Measurements from ENCODE around the gene HABP4. TPM values are rescaled to one million over a fixed set of nuclear protein-coding genes. Genes with fewer than 3 reads are reported as not detected.
A peak's percentile ranks its signal among the peaks of the same experiment; 100 is the strongest.

HABP4 gene
- total RNA-seq, 3 donors from 2014 or later (not counting 1 experiment from before 2014, with no cell fraction given): 3.0 to 3.9 (median 3.6) TPM

GRCh38 chr9:96447406-96447805, 2.6 kb upstream of the HABP4 start:
- H3K4me1 Mint-ChIP-seq: peaks cover 6 to 20% of the 10 kb centered on the region in 2 donors
- Histone ChIP-seq H3K9me3 (ENCODE audit: control insufficient read depth, insufficient read depth, low read length) (no peaks in the 10 kb centered on the region), H3K27me3 (ENCODE audit: control insufficient read depth, insufficient read depth, low read length) (no peaks in the 10 kb centered on the region), H3K27ac (ENCODE audit: low read length) (no peak overlapping the region), H3K4me1 (ENCODE audit: control insufficient read depth, insufficient read depth, low read length) (peaks cover 15% of the 10 kb centered on the region), H3K4me3 (ENCODE audit: low read length) (no peak overlapping the region), H3K36me3 (ENCODE audit: control insufficient read depth, insufficient read depth, low read length) (no peaks in the 10 kb centered on the region)
- H3K9me3 Mint-ChIP-seq: no peaks in the 10 kb centered on the region
- DNase-seq: no peak
- H3K27ac Mint-ChIP-seq: no peak overlapping the region
- intact Hi-C loops (cut with micrococcal nuclease): loop anchor here (2.0 kb wide), 1 partner anchor 17 kb away; no protein-coding TSS in a partner anchor
- TF ChIP-seq CTCF (IDR thresholded peaks at IDR 0.05): no peak
- 72% methylated on average over 3 of the region's 3 CpGs for WGBS (ENCODE audit: insufficient coverage)
- peaks cover 8 to 28% of the 10 kb centered on the region in 2 donors for H3K27me3 Mint-ChIP-seq (ENCODE audit: low read depth in 2 of 2)
- H3K4me3 Mint-ChIP-seq: no peak overlapping the region
- no peaks in the 10 kb centered on the region for H3K36me3 Mint-ChIP-seq
- ATAC-seq: no peak

- DNase-seq (no peak), ATAC-seq (no peak)
- H3K4me3 Mint-ChIP-seq: peak overlapping the region; percentile 81
- no peaks in the 10 kb centered on the region for H3K36me3 Mint-ChIP-seq
- H3K27me3 Mint-ChIP-seq (ENCODE audit: low read depth in 2 of 2): peaks cover 12 to 28% of the 10 kb centered on the region in 2 donors
- H3K27ac Mint-ChIP-seq: no peak overlapping the region
- peaks cover 6 to 23% of the 10 kb centered on the region in 2 donors for H3K4me1 Mint-ChIP-seq
- no peak overlapping the region for H3K27ac ChIP-seq (ENCODE audit: low read length)
- peaks cover 15% of the 10 kb centered on the region for H3K4me1 ChIP-seq (ENCODE audit: control insufficient read depth, insufficient read depth, low read length)
- no peaks in the 10 kb centered on the region for H3K36me3 ChIP-seq (ENCODE audit: control insufficient read depth, insufficient read depth, low read length)
- WGBS (ENCODE audit: insufficient coverage): 90% methylated on average over 10 of the region's 11 CpGs
- no peaks in the 10 kb centered on the region for H3K9me3 ChIP-seq (ENCODE audit: control insufficient read depth, insufficient read depth, low read length)
- H3K27me3 ChIP-seq (ENCODE audit: control insufficient read depth, insufficient read depth, low read length): no peaks in the 10 kb centered on the region
- H3K4me3 ChIP-seq (ENCODE audit: low read length): no peak overlapping the region
- TF ChIP-seq CTCF (IDR thresholded peaks at IDR 0.05): no peak
- no peaks in the 10 kb centered on the region for H3K9me3 Mint-ChIP-seq
- intact Hi-C loops (cut with micrococcal nuclease): loop anchor here (1.0 kb wide), 1 partner anchor 30 kb away; the partner anchor contains the start of gene ZNF367
Measured at GRCh38 chr9:96448546-96449170, 1.3 kb upstream of the HABP4 start.

- Mint-ChIP-seq H3K4me1 (peaks cover 6 to 25% of the 10 kb centered on the region in 2 donors), H3K27ac (peak overlapping the region; percentile 32 to 71), H3K27me3 (ENCODE audit: low read depth in 2 of 2) (peaks cover 14 to 28% of the 10 kb centered on the region in 2 donors), H3K4me3 (peak overlapping the region; percentile 81), H3K9me3 (no peaks in the 10 kb centered on the region), H3K36me3 (no peaks in the 10 kb centered on the region)
- no peaks in the 10 kb centered on the region for H3K36me3 ChIP-seq (ENCODE audit: control insufficient read depth, insufficient read depth, low read length)
- intact Hi-C loops (cut with micrococcal nuclease): loop anchor here (1.0 kb wide), 1 partner anchor 31 kb away; the partner anchor contains the start of gene ZNF367
- H3K27ac ChIP-seq (ENCODE audit: low read length): peak overlapping the region; percentile 17
- H3K4me1 ChIP-seq (ENCODE audit: control insufficient read depth, insufficient read depth, low read length): peaks cover 15% of the 10 kb centered on the region
- ATAC-seq: peak in 2 of 3 donors; percentile 5 to 10
- peak overlapping the region; percentile 37 for H3K4me3 ChIP-seq (ENCODE audit: low read length)
- TF ChIP-seq CTCF (IDR thresholded peaks at IDR 0.05): no peak
- WGBS (ENCODE audit: insufficient coverage): under 1% methylated on average over 7 of the region's 7 CpGs
- no peaks in the 10 kb centered on the region for H3K9me3 ChIP-seq (ENCODE audit: control insufficient read depth, insufficient read depth, low read length)
- no peak for DNase-seq
- H3K27me3 ChIP-seq (ENCODE audit: control insufficient read depth, insufficient read depth, low read length): no peaks in the 10 kb centered on the region
Measured at GRCh38 chr9:96449523-96449844, 485 bp upstream of the HABP4 start.
